HepG2 (cell line): ENCODE measurements around the gene HCFC2. TPM values are rescaled to one million over a fixed set of nuclear protein-coding genes. Genes with fewer than 3 reads are reported as not detected.
A peak's percentile ranks its signal among the peaks of the same experiment; 100 is the strongest.

Experiments
- ATAC-seq: fragments of 200-7000 bp; cut with Tn5 transposase; 3 replicates; pipeline ENCODE4 v1.9.1; 2020; ENCODE audit warnings: mild to moderate bottlenecking, moderate library complexity
- BruUV-seq: library from RNA; stranded (reverse); fragments of 400-500 nt; replicated peaks from 2 replicates; lab custom pipeline; 2021; lab: Mats Ljungman, UMichigan
- CTCF ChIA-PET: fragments of 300-600 bp; formaldehyde crosslinking; extraction: SDS; loops from one replicate; lab custom pipeline; 2021; ENCODE audit warnings: low total read pairs, inconsistent platforms, low intra/inter-chr PET ratio; lab: Yijun Ruan, JAX
- POLR2A ChIA-PET: fragments of 350-600 bp; sonication (Branson Sonifier 250); formaldehyde crosslinking; loops from one replicate; lab custom pipeline; 2020; ENCODE audit warnings: antibody characterized with exemption, inconsistent platforms; lab: Yijun Ruan, JAX
- DNase-seq: peaks from one replicate; pipeline ENCODE4 v3.0.0-alpha.2; 2015; ENCODE audit warnings: low spot score
- FAIRE-seq: peaks from 3 replicates; lab custom pipeline; 2011; peaks lifted over from hg19 to GRCh38; lab: Jason Lieb, UNC
- H2AFZ ChIP-seq: one replicate; pipeline ENCODE4 v1.6.1; 2011; ENCODE audit warnings: low read length, inconsistent platforms
- H3K27ac ChIP-seq: fragments of 300-600 bp; 3 replicates; pipeline ENCODE4 v1.8.0; 2011; ENCODE audit warnings: mixed run types, mild to moderate bottlenecking, mixed read lengths, low read length, inconsistent platforms; ENCODE audit not compliant: insufficient read depth; ENCODE audit errors: extremely low read length
- H3K27me3 ChIP-seq, 2 experiments: fragments of 200-600 bp in 1 of 2; 2 replicates in 1 of 2; 3 replicates in 1 of 2; pipeline versions ENCODE4 v1.6.0 to v1.8.0; 2011; ENCODE audit warnings: low read length in 2 of 2, mild to moderate bottlenecking in 2 of 2, moderate library complexity in 2 of 2, inconsistent platforms in 1 of 2; ENCODE audit not compliant: insufficient read depth in 2 of 2, control insufficient read depth in 1 of 2
- H3K36me3 ChIP-seq, 2 experiments: fragments of 200-600 bp in 1 of 2; replicated peaks in 1 of 2; 2 replicates in 1 of 2; 3 replicates in 1 of 2; pipeline versions ENCODE4 v1.5.1 to v1.8.0; 2011; ENCODE audit warnings: low read length in 2 of 2, inconsistent platforms in 1 of 2; ENCODE audit not compliant: insufficient read depth in 2 of 2, control insufficient read depth in 1 of 2
- H3K4me1 ChIP-seq: 2 replicates; pipeline ENCODE4 v1.5.1; 2012; ENCODE audit warnings: low read length, inconsistent platforms; ENCODE audit not compliant: insufficient read depth
- H3K4me2 ChIP-seq: 2 replicates; pipeline ENCODE4 v1.6.0; 2011; ENCODE audit warnings: low read depth, low read length, inconsistent platforms
- H3K4me3 ChIP-seq, 3 experiments: fragments of 200-600 bp in 1 of 3; sonication (generic), shearing (Covaris generic) in 1 of 3; replicated peaks in 1 of 3; 2 replicates each; pipeline ENCODE4 v1.5.1; 2011 to 2016; ENCODE audit warnings: low read length in 3 of 3, inconsistent platforms in 2 of 3, low read depth in 2 of 3, mild to moderate bottlenecking in 2 of 3, control low read depth in 1 of 3, mixed read lengths in 1 of 3; ENCODE audit not compliant: insufficient read depth in 1 of 3
- H3K79me2 ChIP-seq: one replicate; pipeline ENCODE4 v1.6.1; 2011; ENCODE audit warnings: low read length, inconsistent platforms; ENCODE audit not compliant: insufficient read depth
- H3K9ac ChIP-seq: 2 replicates; pipeline ENCODE4 v1.6.0; 2011; ENCODE audit warnings: mild to moderate bottlenecking, low read depth, low read length, inconsistent platforms; ENCODE audit not compliant: insufficient read depth
- H3K9me3 ChIP-seq: 2 replicates; pipeline ENCODE4 v1.5.1; 2012; ENCODE audit warnings: mild to moderate bottlenecking, low read length
- H4K20me1 ChIP-seq: 2 replicates; pipeline ENCODE4 v1.6.0; 2011; ENCODE audit warnings: inconsistent platforms, mild to moderate bottlenecking, low read length, moderate library complexity; ENCODE audit not compliant: insufficient read depth
- CCDC6 ChIP-seq: sonication (generic); formaldehyde crosslinking; IDR thresholded peaks from 2 replicates; pipeline ENCODE4 v1.8.1; 2022; ENCODE audit warnings: mild to moderate bottlenecking, missing genetic modification reagents, moderate library complexity
- JUN ChIP-seq: sonication (generic); formaldehyde crosslinking; IDR thresholded peaks from 2 replicates; pipeline ENCODE4 v1.4.0; 2020; ENCODE audit warnings: mild to moderate bottlenecking, missing genetic modification reagents
- PAWR ChIP-seq: sonication (generic); formaldehyde crosslinking; IDR thresholded peaks from 2 replicates; pipeline ENCODE4 v1.4.0; 2020; ENCODE audit warnings: missing genetic modification reagents, mild to moderate bottlenecking, borderline replicate concordance
- ZNF30 ChIP-seq: sonication (generic); formaldehyde crosslinking; IDR thresholded peaks from 2 replicates; pipeline ENCODE4 v1.5.0; 2020; ENCODE audit warnings: mild to moderate bottlenecking, missing genetic modification reagents
- ZNF343 ChIP-seq: sonication (generic); formaldehyde crosslinking; IDR thresholded peaks from 2 replicates; pipeline ENCODE4 v1.4.0; 2020; ENCODE audit warnings: mild to moderate bottlenecking, missing genetic modification reagents
- WGBS: methylation state at CpG from one replicate; pipeline ENCODE4 v1.1.6; 2017; ENCODE audit warnings: low lambda C conversion rate; 5-methylcytosine and 5-hydroxymethylcytosine counted together
- in situ Hi-C: cut with HindIII; loops from 2 replicates; pipeline ENCODE4 v1.10.0; 2017; ENCODE audit warnings: low pct_unique_long_range_greater_than_20kb; ENCODE audit not compliant: extremely low pct_ligation_motif_present
- intact Hi-C: fragments of 100-400 bp; cut with micrococcal nuclease; formaldehyde crosslinking; loops from one replicate; pipeline ENCODE4 v1.10.0; 2022; ENCODE audit not compliant: unreplicated experiment
- polyA plus RNA-seq, 8 experiments: library from polyadenylated mRNA; depleted of rRNA in 3 of 8; stranded (reverse) in 7 of 8; unstranded in 1 of 8; fragments of >200 nt; fragmentation: Illumina TruSeq in 4 of 8; extraction: Trizol in 4 of 8; gene quantifications; 2 replicates each; pipeline versions ENCODE4 v1.2.1 to v1.2.3, GENCODE V29; 2011 to 2016; ENCODE audit warnings: low read depth in 4 of 8, missing spikeins in 1 of 8, mixed read lengths in 1 of 8; ENCODE audit not compliant: insufficient read depth in 1 of 8
- total RNA-seq, 5 experiments: library from RNA; depleted of rRNA; stranded (reverse); fragments of >200 nt; fragmentation: Illumina TruSeq; extraction: Trizol; gene quantifications; 2 replicates each; pipeline ENCODE4 v1.2.3, GENCODE V29; 2016; ENCODE audit warnings: low read depth in 1 of 5
- TF ChIP-seq, protein P1 (sequence below): sonication (generic); formaldehyde crosslinking; IDR thresholded peaks from 2 replicates; pipeline ENCODE4 v1.5.0; 2020; ENCODE audit warnings: mild to moderate bottlenecking, low read depth, missing genetic modification reagents, borderline replicate concordance
- TF ChIP-seq, protein P2 (sequence below): sonication (generic); formaldehyde crosslinking; IDR thresholded peaks from 2 replicates; pipeline ENCODE4; 2020; ENCODE audit warnings: missing genetic modification reagents, mild to moderate bottlenecking, borderline replicate concordance

HCFC2 gene
- total and polyA plus RNA-seq, 2 of the 13 experiments (the other 11 are each of a cell fraction or from before 2014, with no cell fraction given), result 3.7 to 4.9 TPM

DNA sequence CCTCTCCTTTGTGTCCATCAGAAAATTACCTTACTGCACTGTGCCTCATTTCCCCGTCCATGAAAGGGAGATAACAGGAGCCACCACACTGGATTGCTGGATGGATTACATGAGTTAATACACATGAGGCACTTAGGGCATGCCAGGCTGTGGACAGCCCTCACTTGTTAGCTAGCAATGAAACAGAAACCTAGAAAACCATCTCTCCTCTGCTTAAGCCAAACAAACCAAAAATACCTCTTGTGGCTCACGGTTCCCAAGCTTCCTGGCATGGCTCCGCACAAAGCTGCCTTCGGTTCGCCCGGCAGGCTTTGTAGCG is 660 bp upstream of the HCFC2 start:
- intact Hi-C loops, result loop anchor here (10.0 kb wide), 1 partner anchor 831 kb away; no protein-coding TSS in a partner anchor
- peak overlapping the region; percentile 59 for H3K27ac ChIP-seq

More for the DNA sequence above, 660 bp upstream of the HCFC2 start:
- no peak for FAIRE-seq
- ATAC-seq, result peak; percentile 61
- H4K20me1 ChIP-seq, result no peaks in the 10 kb centered on the region
- peak overlapping the region; percentile 93 for H3K4me2 ChIP-seq
- no peaks in the 10 kb centered on the region for H3K9me3 ChIP-seq
- in situ Hi-C loops, result no loop called here
- ChIA-PET CTCF (no interaction called here), POLR2A (interaction anchor here (1.0 to 2.2 kb wide), 4 partner anchors 8 to 134 kb away, joined by 3 to 13 read pairs (median 6); partner anchors contain the start of genes HSP90B1 and TDG)
- peak overlapping the region; percentile 93 to 98 (median 97) for H3K4me3 ChIP-seq
- H3K9ac ChIP-seq, result peak overlapping the region; percentile 66
- 2% methylated on average over 7 of the region's 7 CpGs for WGBS
- peaks cover 2% of the 10 kb centered on the region for H3K79me2 ChIP-seq
- no peaks in the 10 kb centered on the region for H3K36me3 ChIP-seq
- no peaks in the 10 kb centered on the region; a peak in 1 of 5 replicates for H3K27me3 ChIP-seq
- peaks cover 16% of the 10 kb centered on the region for H3K4me1 ChIP-seq
- TF ChIP-seq ZNF30 (CRISPR knock-in tag) (peak; percentile 33; the same call in 1 of the 2 replicates), CCDC6 (0 out of 2 replicates have a peak, but pooled peaks have one; percentile 5), JUN (CRISPR knock-in tag) (no peak), PAWR (CRISPR knock-in tag) (0 out of 2 replicates have a peak, but pooled peaks have one; percentile 57), ZNF343 (no peak)
- TF ChIP-seq, protein P1, sequence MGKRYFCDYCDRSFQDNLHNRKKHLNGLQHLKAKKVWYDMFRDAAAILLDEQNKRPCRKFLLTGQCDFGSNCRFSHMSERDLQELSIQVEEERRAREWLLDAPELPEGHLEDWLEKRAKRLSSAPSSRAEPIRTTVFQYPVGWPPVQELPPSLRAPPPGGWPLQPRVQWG, result no peak
- TF ChIP-seq, protein P2, sequence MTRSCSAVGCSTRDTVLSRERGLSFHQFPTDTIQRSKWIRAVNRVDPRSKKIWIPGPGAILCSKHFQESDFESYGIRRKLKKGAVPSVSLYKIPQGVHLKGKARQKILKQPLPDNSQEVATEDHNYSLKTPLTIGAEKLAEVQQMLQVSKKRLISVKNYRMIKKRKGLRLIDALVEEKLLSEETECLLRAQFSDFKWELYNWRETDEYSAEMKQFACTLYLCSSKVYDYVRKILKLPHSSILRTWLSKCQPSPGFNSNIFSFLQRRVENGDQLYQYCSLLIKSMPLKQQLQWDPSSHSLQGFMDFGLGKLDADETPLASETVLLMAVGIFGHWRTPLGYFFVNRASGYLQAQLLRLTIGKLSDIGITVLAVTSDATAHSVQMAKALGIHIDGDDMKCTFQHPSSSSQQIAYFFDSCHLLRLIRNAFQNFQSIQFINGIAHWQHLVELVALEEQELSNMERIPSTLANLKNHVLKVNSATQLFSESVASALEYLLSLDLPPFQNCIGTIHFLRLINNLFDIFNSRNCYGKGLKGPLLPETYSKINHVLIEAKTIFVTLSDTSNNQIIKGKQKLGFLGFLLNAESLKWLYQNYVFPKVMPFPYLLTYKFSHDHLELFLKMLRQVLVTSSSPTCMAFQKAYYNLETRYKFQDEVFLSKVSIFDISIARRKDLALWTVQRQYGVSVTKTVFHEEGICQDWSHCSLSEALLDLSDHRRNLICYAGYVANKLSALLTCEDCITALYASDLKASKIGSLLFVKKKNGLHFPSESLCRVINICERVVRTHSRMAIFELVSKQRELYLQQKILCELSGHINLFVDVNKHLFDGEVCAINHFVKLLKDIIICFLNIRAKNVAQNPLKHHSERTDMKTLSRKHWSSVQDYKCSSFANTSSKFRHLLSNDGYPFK, result no peak
- peak overlapping the region; percentile 95 for H2AFZ ChIP-seq
- DNase-seq, result no peak
- no TSS peak for BruUV-seq
